SK-N-SH treated with all-trans-retinoic acid at 6 μM for 48 hours (cell line): Measurements from ENCODE around the gene GALNT1.

Experiments used
- ARNTL ChIP-seq: fragments of 450-650 bp; formaldehyde crosslinking; IDR thresholded peaks from 2 replicates; pipeline ENCODE4 v1.5.0; 2020; ENCODE audit warnings: low read depth, mild to moderate bottlenecking, moderate library complexity, borderline replicate concordance
- CSDC2 ChIP-seq: fragments of 250-450 bp; sonication (Bioruptor Pico); IDR thresholded peaks from 2 replicates; pipeline ENCODE4 v1.5.0; 2020; ENCODE audit warnings: mild to moderate bottlenecking, moderate library complexity
- PATZ1 ChIP-seq: fragments of 250-450 bp; sonication (Bioruptor Pico); IDR thresholded peaks from 2 replicates; pipeline ENCODE4 v1.8.0; 2020; ENCODE audit warnings: mild to moderate bottlenecking, moderate library complexity, borderline replicate concordance
- PPARA ChIP-seq: fragments of 250-450 bp; sonication (Bioruptor Pico); IDR thresholded peaks from 2 replicates; pipeline ENCODE4 v1.5.0; 2020; ENCODE audit warnings: mild to moderate bottlenecking, borderline replicate concordance
- TCF4 ChIP-seq: fragments of 250-450 bp; sonication (Bioruptor Pico); IDR thresholded peaks from 2 replicates; pipeline ENCODE4 v1.8.0; 2021; ENCODE audit warnings: mild to moderate bottlenecking, moderate library complexity, borderline replicate concordance
- ZC3H10 ChIP-seq: fragments of 250-450 bp; sonication (Bioruptor Pico); IDR thresholded peaks from 2 replicates; pipeline ENCODE4 v1.5.1; 2021; ENCODE audit warnings: mild to moderate bottlenecking, moderate library complexity
- ZFP30 ChIP-seq: fragments of 450-650 bp; formaldehyde crosslinking; IDR thresholded peaks from 2 replicates; pipeline ENCODE4 v1.5.0; 2022; ENCODE audit warnings: mild to moderate bottlenecking, moderate library complexity
- ZNF565 ChIP-seq: fragments of 450-650 bp; formaldehyde crosslinking; conservative IDR thresholded peaks from 2 replicates; pipeline ENCODE4 v1.5.0; 2020; ENCODE audit warnings: low read depth, mild to moderate bottlenecking, moderate library complexity
- ZNF70 ChIP-seq: fragments of 450-650 bp; formaldehyde crosslinking; IDR thresholded peaks from 2 replicates; pipeline ENCODE4 v1.5.0; 2020; ENCODE audit warnings: mild to moderate bottlenecking, moderate library complexity
- TF ChIP-seq, protein P1 (sequence below): fragments of 250-450 bp; sonication (Bioruptor Pico); IDR thresholded peaks from 2 replicates; pipeline ENCODE4 v1.8.0; 2021; ENCODE audit warnings: low read depth, mild to moderate bottlenecking, moderate library complexity, borderline replicate concordance
- TF ChIP-seq, protein P2 (sequence below): fragments of 250-450 bp; sonication (Bioruptor Pico); IDR thresholded peaks from 2 replicates; pipeline ENCODE4 v1.5.1; 2020; ENCODE audit warnings: low read depth, mild to moderate bottlenecking, moderate library complexity

DNA sequence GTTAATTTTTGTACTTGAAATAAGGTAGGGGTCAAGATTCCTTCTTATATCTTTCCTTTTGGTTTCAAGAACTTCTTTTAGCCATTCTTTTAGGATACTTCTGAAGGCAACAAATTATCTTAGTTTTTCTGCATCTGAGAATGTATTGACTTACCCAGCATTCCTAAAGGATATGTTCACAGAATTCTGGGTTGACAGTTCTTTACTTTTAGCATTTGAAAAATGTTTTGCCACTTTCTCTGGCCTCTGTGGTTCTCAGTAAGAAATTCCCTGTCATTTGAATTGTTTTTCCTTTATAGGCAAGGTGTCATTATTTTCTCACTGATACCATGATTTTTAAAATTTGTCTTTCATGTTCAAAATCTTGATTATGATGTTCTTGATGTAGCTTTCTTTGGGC is 162.4 kb downstream of the GALNT1 start:
- TF ChIP-seq PATZ1 (CRISPR knock-in tag) (no peak), ZFP30 (CRISPR knock-in tag) (no peak), ZC3H10 (no peak), PPARA (no peak), ZNF565 (no peak), ZNF70 (CRISPR knock-in tag) (no peak), CSDC2 (CRISPR knock-in tag) (no peak), ARNTL (CRISPR knock-in tag) (no peak), TCF4 (CRISPR knock-in tag) (no peak)
- TF ChIP-seq, protein P1, sequence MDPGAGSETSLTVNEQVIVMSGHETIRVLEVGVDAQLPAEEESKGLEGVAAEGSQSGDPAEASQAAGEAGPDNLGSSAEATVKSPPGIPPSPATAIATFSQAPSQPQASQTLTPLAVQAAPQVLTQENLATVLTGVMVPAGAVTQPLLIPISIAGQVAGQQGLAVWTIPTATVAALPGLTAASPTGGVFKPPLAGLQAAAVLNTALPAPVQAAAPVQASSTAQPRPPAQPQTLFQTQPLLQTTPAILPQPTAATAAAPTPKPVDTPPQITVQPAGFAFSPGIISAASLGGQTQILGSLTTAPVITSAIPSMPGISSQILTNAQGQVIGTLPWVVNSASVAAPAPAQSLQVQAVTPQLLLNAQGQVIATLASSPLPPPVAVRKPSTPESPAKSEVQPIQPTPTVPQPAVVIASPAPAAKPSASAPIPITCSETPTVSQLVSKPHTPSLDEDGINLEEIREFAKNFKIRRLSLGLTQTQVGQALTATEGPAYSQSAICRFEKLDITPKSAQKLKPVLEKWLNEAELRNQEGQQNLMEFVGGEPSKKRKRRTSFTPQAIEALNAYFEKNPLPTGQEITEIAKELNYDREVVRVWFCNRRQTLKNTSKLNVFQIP (CRISPR knock-in tag) = no peak
- TF ChIP-seq, protein P2, sequence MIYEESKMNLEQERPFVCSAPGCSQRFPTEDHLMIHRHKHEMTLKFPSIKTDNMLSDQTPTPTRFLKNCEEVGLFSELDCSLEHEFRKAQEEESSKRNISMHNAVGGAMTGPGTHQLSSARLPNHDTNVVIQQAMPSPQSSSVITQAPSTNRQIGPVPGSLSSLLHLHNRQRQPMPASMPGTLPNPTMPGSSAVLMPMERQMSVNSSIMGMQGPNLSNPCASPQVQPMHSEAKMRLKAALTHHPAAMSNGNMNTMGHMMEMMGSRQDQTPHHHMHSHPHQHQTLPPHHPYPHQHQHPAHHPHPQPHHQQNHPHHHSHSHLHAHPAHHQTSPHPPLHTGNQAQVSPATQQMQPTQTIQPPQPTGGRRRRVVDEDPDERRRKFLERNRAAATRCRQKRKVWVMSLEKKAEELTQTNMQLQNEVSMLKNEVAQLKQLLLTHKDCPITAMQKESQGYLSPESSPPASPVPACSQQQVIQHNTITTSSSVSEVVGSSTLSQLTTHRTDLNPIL (CRISPR knock-in tag) = no peak
